ENCODE data around the gene CEACAM7. TPM values are rescaled to one million over a fixed set of nuclear protein-coding genes. Genes with fewer than 3 reads are reported as not detected.
"Not testable (repeated sequence)": the region's sequence is repeated elsewhere in the genome, so short reads cannot be mapped to it uniquely, and the experiment has no call there.

Gene CEACAM7
- total RNA-seq, 4 donors from 2014 or later = not detected

- H3K9me3 ChIP-seq = no peaks in the 10 kb centered on the region
- no peaks in the 10 kb centered on the region for H3K27me3 ChIP-seq
- H3K36me3 ChIP-seq = no peaks in the 10 kb centered on the region
- H3K4me1 ChIP-seq = no peaks in the 10 kb centered on the region
- TF ChIP-seq CTCF (IDR thresholded peaks at IDR 0.05) = no peak
- no peak for TF ChIP-seq POLR2A (IDR thresholded peaks at IDR 0.05)
- no peak overlapping the region for H3K4me3 ChIP-seq
- DNase-seq = no peak
- H3K27ac ChIP-seq = no peak overlapping the region
Measured at GRCh38 chr19:41657157-41657556, 30.9 kb downstream of the CEACAM7 start.

- not testable (repeated sequence) for H3K27ac ChIP-seq, H3K27me3 ChIP-seq, DNase-seq, H3K4me1 ChIP-seq, H3K4me3 ChIP-seq, H3K36me3 ChIP-seq, H3K9me3 ChIP-seq
Measured at GRCh38 chr19:41656756-41657155, 31.3 kb downstream of the CEACAM7 start.

- H3K36me3 ChIP-seq = no peaks in the 10 kb centered on the region
- H3K27me3 ChIP-seq = no peaks in the 10 kb centered on the region
- no peaks in the 10 kb centered on the region for H3K9me3 ChIP-seq
- no peak for DNase-seq
- H3K27ac ChIP-seq = no peak overlapping the region
- H3K4me1 ChIP-seq = peaks cover 0 to 5% (median 0%) of the 10 kb centered on the region in 4 donors
- H3K4me3 ChIP-seq = no peak overlapping the region
- TF ChIP-seq POLR2A (IDR thresholded peaks at IDR 0.05) (no peak), CTCF (IDR thresholded peaks at IDR 0.05) (no peak)
Measured at GRCh38 chr19:41652250-41652649, 35.8 kb downstream of the CEACAM7 start.

GRCh38 chr19:41649827-41650226 lies 38.2 kb downstream of the CEACAM7 start:
- Histone ChIP-seq H3K36me3 (no peaks in the 10 kb centered on the region), H3K4me1 (peaks cover 0 to 5% (median 0%) of the 10 kb centered on the region in 4 donors), H3K27me3 (no peaks in the 10 kb centered on the region), H3K4me3 (no peak overlapping the region), H3K27ac (no peak overlapping the region), H3K9me3 (no peaks in the 10 kb centered on the region)
- DNase-seq = no peak
- TF ChIP-seq POLR2A (IDR thresholded peaks at IDR 0.05) (no peak), CTCF (IDR thresholded peaks at IDR 0.05) (no peak)

- H3K36me3 ChIP-seq = no peaks in the 10 kb centered on the region
- no peak for DNase-seq
- no peaks in the 10 kb centered on the region for H3K27me3 ChIP-seq
- peak in 3 of 6 experiments; percentile 1 to 37 (median 19) for TF ChIP-seq CTCF (IDR thresholded peaks at IDR 0.05)
- TF ChIP-seq POLR2A (IDR thresholded peaks at IDR 0.05) = no peak
- H3K9me3 ChIP-seq = no peaks in the 10 kb centered on the region
- H3K4me1 ChIP-seq = peaks cover 0 to 5% (median 0%) of the 10 kb centered on the region in 4 donors
- H3K4me3 ChIP-seq = no peak overlapping the region
- H3K27ac ChIP-seq = no peak overlapping the region
Measured at GRCh38 chr19:41646589-41647204, 41.4 kb downstream of the CEACAM7 start.

- H3K9me3 ChIP-seq = no peaks in the 10 kb centered on the region
- H3K4me1 ChIP-seq = no peaks in the 10 kb centered on the region
- H3K4me3 ChIP-seq = no peak overlapping the region
- H3K36me3 ChIP-seq = no peaks in the 10 kb centered on the region
- peak; percentile 49 to 88 (median 84) for TF ChIP-seq CTCF (IDR thresholded peaks at IDR 0.05)
- TF ChIP-seq POLR2A (IDR thresholded peaks at IDR 0.05) = no peak
- H3K27ac ChIP-seq = no peak overlapping the region
- H3K27me3 ChIP-seq = no peaks in the 10 kb centered on the region
- peak in 2 of 3 donors; percentile 65 to 88 for DNase-seq
Measured at GRCh38 chr19:41641879-41642485, 46.1 kb downstream of the CEACAM7 start.

Data from Peyer's patch (tissue), 4 donors.